ENCODE results near the gene CLSTN1.

CLSTN1 gene

DNA sequence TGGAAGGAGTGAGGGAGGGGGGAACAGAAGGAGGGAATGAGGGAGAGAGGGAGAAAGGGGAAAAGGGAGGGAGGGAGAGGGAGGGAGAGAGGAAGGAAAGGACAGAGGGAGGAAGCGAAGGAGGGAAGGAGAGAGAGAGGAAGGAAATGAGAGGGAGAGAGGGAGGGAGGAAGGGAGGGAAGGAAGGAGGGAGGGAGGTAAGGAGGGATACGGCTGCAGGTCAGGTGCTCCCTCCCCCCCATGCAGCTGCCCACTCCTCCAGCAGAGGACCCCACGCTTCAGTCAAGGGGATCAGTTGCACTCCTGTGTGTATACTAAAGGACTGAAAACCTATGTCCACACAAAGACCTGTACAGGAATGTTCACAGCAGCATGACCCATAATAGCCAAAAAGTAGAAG, 54.8 kb downstream of the CLSTN1 start:
- TF ChIP-seq, protein P1, sequence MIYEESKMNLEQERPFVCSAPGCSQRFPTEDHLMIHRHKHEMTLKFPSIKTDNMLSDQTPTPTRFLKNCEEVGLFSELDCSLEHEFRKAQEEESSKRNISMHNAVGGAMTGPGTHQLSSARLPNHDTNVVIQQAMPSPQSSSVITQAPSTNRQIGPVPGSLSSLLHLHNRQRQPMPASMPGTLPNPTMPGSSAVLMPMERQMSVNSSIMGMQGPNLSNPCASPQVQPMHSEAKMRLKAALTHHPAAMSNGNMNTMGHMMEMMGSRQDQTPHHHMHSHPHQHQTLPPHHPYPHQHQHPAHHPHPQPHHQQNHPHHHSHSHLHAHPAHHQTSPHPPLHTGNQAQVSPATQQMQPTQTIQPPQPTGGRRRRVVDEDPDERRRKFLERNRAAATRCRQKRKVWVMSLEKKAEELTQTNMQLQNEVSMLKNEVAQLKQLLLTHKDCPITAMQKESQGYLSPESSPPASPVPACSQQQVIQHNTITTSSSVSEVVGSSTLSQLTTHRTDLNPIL (CRISPR knock-in tag; IDR thresholded peaks at IDR 0.05; ENCODE audit: low read depth), result no peak
- no peak for ATAC-seq

DNA sequence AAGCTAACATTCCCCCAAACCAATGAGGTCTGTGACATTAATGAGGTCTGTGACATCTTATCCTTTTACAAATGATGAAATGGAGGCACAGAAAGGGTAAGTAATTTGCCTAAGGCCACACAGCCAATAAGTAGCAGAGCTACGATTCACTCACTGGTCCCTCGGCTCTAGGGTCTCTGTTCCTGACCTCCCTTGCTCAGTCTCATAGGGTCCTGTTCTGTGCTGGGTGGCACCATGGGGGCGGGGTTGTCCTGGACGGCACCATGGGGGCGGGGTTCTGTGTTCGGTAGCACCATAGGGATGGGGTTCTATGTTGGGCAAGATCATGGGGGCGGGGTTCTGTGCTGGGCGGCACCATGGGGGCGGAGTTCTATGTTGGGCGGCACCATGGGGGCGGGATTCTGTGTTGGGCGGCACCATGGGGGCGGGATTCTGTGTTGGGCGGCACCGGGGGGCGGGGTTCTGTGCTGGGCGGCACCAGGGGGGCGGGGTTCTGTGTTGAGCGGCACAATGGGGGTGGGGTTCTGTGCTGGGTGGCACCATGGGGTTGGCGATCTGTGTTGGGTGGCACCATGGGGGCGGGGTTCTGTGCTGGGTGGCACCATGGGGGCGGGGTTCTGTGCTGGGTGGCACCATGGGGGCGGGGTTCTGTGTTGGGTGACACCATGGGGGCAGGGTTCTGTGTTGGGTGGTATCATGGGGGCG, 55.6 kb downstream of the CLSTN1 start:
- no peak for TF ChIP-seq GLIS3 (CRISPR knock-in tag; IDR thresholded peaks at IDR 0.05)
- no peak for TF ChIP-seq OSR1 (CRISPR knock-in tag; IDR thresholded peaks at IDR 0.05)
- TF ChIP-seq ZC3H10 (CRISPR knock-in tag; IDR thresholded peaks at IDR 0.05), result no peak
- TF ChIP-seq RARB (CRISPR knock-in tag; IDR thresholded peaks at IDR 0.05), result no peak
- no peak for TF ChIP-seq ISL1 (CRISPR knock-in tag; IDR thresholded peaks at IDR 0.05)
- no peak for TF ChIP-seq CSDC2 (CRISPR knock-in tag; IDR thresholded peaks at IDR 0.05)
- TF ChIP-seq PPARA (CRISPR knock-in tag; IDR thresholded peaks at IDR 0.05; ENCODE audit: borderline replicate concordance), result no peak
- TF ChIP-seq, protein P2, sequence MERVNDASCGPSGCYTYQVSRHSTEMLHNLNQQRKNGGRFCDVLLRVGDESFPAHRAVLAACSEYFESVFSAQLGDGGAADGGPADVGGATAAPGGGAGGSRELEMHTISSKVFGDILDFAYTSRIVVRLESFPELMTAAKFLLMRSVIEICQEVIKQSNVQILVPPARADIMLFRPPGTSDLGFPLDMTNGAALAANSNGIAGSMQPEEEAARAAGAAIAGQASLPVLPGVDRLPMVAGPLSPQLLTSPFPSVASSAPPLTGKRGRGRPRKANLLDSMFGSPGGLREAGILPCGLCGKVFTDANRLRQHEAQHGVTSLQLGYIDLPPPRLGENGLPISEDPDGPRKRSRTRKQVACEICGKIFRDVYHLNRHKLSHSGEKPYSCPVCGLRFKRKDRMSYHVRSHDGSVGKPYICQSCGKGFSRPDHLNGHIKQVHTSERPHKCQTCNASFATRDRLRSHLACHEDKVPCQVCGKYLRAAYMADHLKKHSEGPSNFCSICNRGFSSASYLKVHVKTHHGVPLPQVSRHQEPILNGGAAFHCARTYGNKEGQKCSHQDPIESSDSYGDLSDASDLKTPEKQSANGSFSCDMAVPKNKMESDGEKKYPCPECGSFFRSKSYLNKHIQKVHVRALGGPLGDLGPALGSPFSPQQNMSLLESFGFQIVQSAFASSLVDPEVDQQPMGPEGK (CRISPR knock-in tag; IDR thresholded peaks at IDR 0.05; ENCODE audit: borderline replicate concordance), result no peak
- TF ChIP-seq, protein P1 (CRISPR knock-in tag; IDR thresholded peaks at IDR 0.05; ENCODE audit: low read depth), result no peak
- TF ChIP-seq SNAI2 (CRISPR knock-in tag; IDR thresholded peaks at IDR 0.05), result no peak
- no peak for TF ChIP-seq BACH2 (CRISPR knock-in tag; IDR thresholded peaks at IDR 0.05; ENCODE audit: borderline replicate concordance)
- no peak for TF ChIP-seq TOX (CRISPR knock-in tag; IDR thresholded peaks at IDR 0.05; ENCODE audit: borderline replicate concordance)
- ATAC-seq, result no peak

DNA sequence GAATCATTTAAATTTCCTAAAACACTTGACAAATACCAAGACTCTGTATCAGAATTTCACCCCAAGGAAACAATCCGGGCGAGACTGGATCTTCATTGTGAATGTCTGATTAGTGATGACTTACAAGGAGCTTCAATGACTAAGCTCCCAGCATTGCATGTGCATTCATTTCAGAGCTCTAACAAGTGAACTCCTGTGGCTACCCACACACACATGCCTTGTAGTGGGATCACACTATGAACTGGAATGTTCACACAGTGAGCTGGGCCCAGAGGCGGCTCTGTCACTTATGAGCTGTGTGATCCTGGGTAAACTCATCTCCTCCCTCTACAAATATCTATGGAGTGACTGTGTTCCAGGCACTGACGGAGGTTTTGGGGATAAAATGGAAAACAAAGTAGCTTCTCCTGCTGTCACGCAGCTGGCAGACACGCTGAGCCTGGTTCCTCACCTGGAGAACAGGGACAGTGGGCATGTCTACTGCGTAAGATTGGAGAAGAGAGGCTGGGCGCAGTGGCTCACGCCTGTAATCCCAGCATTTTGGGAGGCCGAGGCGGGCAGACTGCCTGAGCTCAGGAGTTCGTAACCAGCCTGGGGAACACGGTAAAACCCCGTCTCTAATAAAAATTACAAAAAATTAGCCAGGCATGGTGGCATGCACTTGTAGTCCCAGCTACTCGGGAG, 56.9 kb downstream of the CLSTN1 start:
- TF ChIP-seq ZFP30 (CRISPR knock-in tag; IDR thresholded peaks at IDR 0.05) (no peak), ZC3H10 (CRISPR knock-in tag; IDR thresholded peaks at IDR 0.05) (no peak), ZFP3 (CRISPR knock-in tag; IDR thresholded peaks at IDR 0.05) (no peak), ESRRG (CRISPR knock-in tag; IDR thresholded peaks at IDR 0.05) (no peak), ZNF70 (CRISPR knock-in tag; IDR thresholded peaks at IDR 0.05) (no peak), ARNTL (CRISPR knock-in tag; IDR thresholded peaks at IDR 0.05; ENCODE audit: borderline replicate concordance, low read depth) (no peak), OSR1 (CRISPR knock-in tag; IDR thresholded peaks at IDR 0.05) (no peak), ZNF565 (CRISPR knock-in tag; conservative IDR thresholded peaks at IDR 0.05; ENCODE audit: low read depth) (no peak), RARB (CRISPR knock-in tag; IDR thresholded peaks at IDR 0.05) (no peak), SNAI2 (CRISPR knock-in tag; IDR thresholded peaks at IDR 0.05) (no peak), CSDC2 (CRISPR knock-in tag; IDR thresholded peaks at IDR 0.05) (no peak)
- TF ChIP-seq, protein P2 (CRISPR knock-in tag; IDR thresholded peaks at IDR 0.05; ENCODE audit: borderline replicate concordance), result no peak
- TF ChIP-seq, protein P3, sequence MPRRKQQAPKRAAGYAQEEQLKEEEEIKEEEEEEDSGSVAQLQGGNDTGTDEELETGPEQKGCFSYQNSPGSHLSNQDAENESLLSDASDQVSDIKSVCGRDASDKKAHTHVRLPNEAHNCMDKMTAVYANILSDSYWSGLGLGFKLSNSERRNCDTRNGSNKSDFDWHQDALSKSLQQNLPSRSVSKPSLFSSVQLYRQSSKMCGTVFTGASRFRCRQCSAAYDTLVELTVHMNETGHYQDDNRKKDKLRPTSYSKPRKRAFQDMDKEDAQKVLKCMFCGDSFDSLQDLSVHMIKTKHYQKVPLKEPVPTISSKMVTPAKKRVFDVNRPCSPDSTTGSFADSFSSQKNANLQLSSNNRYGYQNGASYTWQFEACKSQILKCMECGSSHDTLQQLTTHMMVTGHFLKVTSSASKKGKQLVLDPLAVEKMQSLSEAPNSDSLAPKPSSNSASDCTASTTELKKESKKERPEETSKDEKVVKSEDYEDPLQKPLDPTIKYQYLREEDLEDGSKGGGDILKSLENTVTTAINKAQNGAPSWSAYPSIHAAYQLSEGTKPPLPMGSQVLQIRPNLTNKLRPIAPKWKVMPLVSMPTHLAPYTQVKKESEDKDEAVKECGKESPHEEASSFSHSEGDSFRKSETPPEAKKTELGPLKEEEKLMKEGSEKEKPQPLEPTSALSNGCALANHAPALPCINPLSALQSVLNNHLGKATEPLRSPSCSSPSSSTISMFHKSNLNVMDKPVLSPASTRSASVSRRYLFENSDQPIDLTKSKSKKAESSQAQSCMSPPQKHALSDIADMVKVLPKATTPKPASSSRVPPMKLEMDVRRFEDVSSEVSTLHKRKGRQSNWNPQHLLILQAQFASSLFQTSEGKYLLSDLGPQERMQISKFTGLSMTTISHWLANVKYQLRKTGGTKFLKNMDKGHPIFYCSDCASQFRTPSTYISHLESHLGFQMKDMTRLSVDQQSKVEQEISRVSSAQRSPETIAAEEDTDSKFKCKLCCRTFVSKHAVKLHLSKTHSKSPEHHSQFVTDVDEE (CRISPR knock-in tag; IDR thresholded peaks at IDR 0.05), result no peak
- peak; percentile 97 for ATAC-seq
